Measurements from ENCODE around the gene B3GALT6.

B3GALT6 gene

DNA sequence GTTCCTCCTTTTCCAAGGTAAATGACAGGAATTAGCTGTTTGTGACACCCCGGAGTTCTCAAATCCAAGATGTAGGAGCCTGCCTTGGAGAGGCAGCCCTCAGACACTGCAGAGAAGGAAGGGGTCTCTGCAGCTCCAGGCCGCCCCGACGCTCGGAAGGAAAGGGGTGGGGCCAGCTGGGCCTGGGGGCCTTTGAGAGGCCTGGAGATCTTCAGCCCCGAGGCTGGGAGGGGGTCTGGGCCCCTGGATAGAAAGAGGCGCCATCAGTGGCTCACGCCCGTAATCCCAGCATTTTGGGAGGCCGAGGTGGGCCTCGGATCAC, 24.5 kb upstream of the B3GALT6 start:
- no peak overlapping the region for H3K4me3 ChIP-seq (ENCODE audit: control insufficient read depth, low read depth, low read length)
- DNase-seq (ENCODE audit: low read depth): no peak
- TF ChIP-seq CTCF (IDR thresholded peaks at IDR 0.05; ENCODE audit: control insufficient read depth, insufficient read depth, low read depth, low read length, missing control alignments): no peak

GRCh38 chr1:1208713-1209433, 23.2 kb upstream of the B3GALT6 start:
- H3K4me3 ChIP-seq (ENCODE audit: control insufficient read depth, low read depth, low read length): peak overlapping the region; percentile 43
- no peak for TF ChIP-seq CTCF (IDR thresholded peaks at IDR 0.05; ENCODE audit: control insufficient read depth, insufficient read depth, low read depth, low read length, missing control alignments)
- no peak for DNase-seq (ENCODE audit: low read depth)

- no peak overlapping the region for H3K4me3 ChIP-seq (ENCODE audit: control insufficient read depth, low read depth, low read length)
- TF ChIP-seq CTCF (IDR thresholded peaks at IDR 0.05; ENCODE audit: control insufficient read depth, insufficient read depth, low read depth, low read length, missing control alignments): no peak
- no peak for DNase-seq (ENCODE audit: low read depth)
Measured at GRCh38 chr1:1210726-1211540, 21.1 kb upstream of the B3GALT6 start.

DNA sequence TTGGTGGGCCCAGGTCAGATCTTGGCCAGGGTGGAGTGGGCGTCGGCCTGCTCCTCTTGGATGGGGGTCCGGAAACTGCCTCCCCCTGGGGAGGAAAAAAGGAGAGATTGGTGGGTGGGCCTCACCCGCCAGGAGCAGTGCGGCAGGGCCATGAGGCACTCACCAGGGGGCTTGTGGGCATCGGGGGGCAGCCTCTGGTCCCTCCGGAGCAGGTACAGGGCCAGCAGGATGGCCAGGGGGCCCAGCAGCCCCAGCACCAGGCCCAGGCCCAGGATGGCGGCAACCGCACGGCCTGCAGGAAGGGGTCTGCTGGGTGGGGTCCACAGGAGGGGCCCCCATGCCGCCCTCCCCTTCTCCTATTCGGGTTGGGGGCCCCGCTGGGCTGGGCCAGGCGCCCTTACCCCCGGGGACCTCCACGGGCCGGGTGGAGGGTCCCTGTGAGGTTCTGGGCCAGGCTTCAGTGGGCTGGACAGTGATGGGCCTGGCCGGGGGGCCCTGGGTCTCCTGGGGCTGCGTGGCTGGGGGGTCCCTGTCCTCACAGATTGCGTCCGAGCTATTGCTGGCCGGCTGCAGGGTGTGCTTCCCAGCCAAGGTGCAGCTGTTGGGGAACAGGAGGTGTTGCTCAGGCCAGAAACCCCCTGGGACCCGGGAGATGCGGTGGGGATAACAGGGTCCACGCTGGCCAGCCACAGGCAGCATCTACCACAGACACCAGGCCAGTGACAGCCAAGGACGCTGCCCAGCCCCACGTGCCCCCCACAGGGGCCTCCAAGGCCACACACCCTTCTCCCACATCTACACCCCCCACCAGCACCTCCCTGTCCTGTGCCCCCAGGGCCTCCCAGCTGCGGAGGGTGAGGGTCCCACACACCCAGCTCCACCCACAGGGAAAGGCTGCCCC, 20.2 kb upstream of the B3GALT6 start:
- no peak overlapping the region for H3K4me3 ChIP-seq (ENCODE audit: control insufficient read depth, low read depth, low read length)
- TF ChIP-seq CTCF (IDR thresholded peaks at IDR 0.05; ENCODE audit: control insufficient read depth, insufficient read depth, low read depth, low read length, missing control alignments): no peak
- no peak for DNase-seq (ENCODE audit: low read depth)

- DNase-seq (ENCODE audit: low read depth): no peak
- no peak for TF ChIP-seq CTCF (IDR thresholded peaks at IDR 0.05; ENCODE audit: control insufficient read depth, insufficient read depth, low read depth, low read length, missing control alignments)
- H3K4me3 ChIP-seq (ENCODE audit: control insufficient read depth, low read depth, low read length): no peak overlapping the region
Measured at GRCh38 chr1:1212780-1213344, 19.2 kb upstream of the B3GALT6 start.
